GM18519 (cell line): ENCODE measurements around the gene GRK2.
"Not testable (repeated sequence)": the region's sequence is repeated elsewhere in the genome, so short reads cannot be mapped to it uniquely, and the experiment has no call there.

ENCODE experiments used
- ATAC-seq: cut with Tn5 transposase; IDR thresholded peaks from one replicate; pipeline ENCODE4 v1.9.1; 2021; ENCODE audit warnings: mild to moderate bottlenecking, moderate library complexity; ENCODE audit not compliant: unreplicated experiment, low FRiP score

Gene GRK2

GRCh38 chr11:67266449-67267187 is at the start of gene GRK2:
Gene GRK2 (plus strand): TSS chr11:67266473. CDS start chr11:67266700, 227 bp downstream.
- no peak for ATAC-seq

- no peak for ATAC-seq
These were observed 38.5 kb upstream of the GRK2 start for GRCh38 chr11:67227726-67228125.

GRCh38 chr11:67230406-67230805 is 35.9 kb upstream of the GRK2 start:
- no peak for ATAC-seq

GRCh38 chr11:67230886-67231285 is 35.4 kb upstream of the GRK2 start:
- no peak for ATAC-seq

- ATAC-seq: no peak
These were observed 32.6 kb upstream of the GRK2 start for GRCh38 chr11:67233584-67234190.

- ATAC-seq: not testable (repeated sequence)
These were observed 31.7 kb upstream of the GRK2 start for GRCh38 chr11:67234571-67234970.

- no peak for ATAC-seq
These were observed 28.7 kb upstream of the GRK2 start for GRCh38 chr11:67237574-67237973.

- no peak for ATAC-seq
These were observed 27.1 kb upstream of the GRK2 start for GRCh38 chr11:67238894-67239782.

GRCh38 chr11:67239783-67240575 is 26.3 kb upstream of the GRK2 start:
- peak; percentile 77 for ATAC-seq

GRCh38 chr11:67240576-67241389 is 25.5 kb upstream of the GRK2 start:
- no peak for ATAC-seq

GRCh38 chr11:67242548-67242947 is 23.7 kb upstream of the GRK2 start:
- ATAC-seq: no peak

- ATAC-seq: no peak
These were observed 23.2 kb upstream of the GRK2 start for GRCh38 chr11:67243051-67243450.

- no peak for ATAC-seq
These were observed 21.2 kb upstream of the GRK2 start for GRCh38 chr11:67245046-67245445.

GRCh38 chr11:67247946-67248550 is 18.2 kb upstream of the GRK2 start:
- ATAC-seq: no peak

GRCh38 chr11:67248653-67249052 is 17.6 kb upstream of the GRK2 start:
- ATAC-seq: no peak

GRCh38 chr11:67250059-67251043 is 15.9 kb upstream of the GRK2 start:
- no peak for ATAC-seq

GRCh38 chr11:67251841-67252240 is 14.4 kb upstream of the GRK2 start:
- no peak for ATAC-seq

GRCh38 chr11:67252831-67253239 is 13.4 kb upstream of the GRK2 start:
- no peak for ATAC-seq
